ENCODE data around the gene PPP6R1. TPM values are rescaled to one million over a fixed set of nuclear protein-coding genes. Genes with fewer than 3 reads are reported as not detected.
A peak's percentile ranks its signal among the peaks of the same experiment; 100 is the strongest.

PPP6R1 gene
- polyA plus RNA-seq, 6 donors from 2014 or later: 21.4 to 81.1 (median 41.1) TPM

DNA sequence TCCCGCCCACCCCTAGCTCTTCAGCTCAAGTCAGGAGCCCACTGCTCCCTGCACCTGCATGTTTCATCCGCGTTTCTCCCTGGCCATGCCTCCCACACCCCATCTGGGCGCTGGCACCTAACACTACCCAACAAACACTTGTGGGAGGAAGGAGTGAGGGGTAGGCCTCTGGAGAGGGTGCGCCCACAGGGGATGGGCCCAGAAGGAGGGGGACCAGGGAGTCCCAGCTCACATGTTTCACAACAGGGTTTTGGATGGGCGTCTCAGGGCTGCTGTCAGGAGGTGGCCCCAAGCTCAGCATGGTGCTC lies 18.1 kb downstream of the PPP6R1 start:
- no peak for DNase-seq
- ATAC-seq (ENCODE audit: low read depth in 2 of 2): no peak
- H3K27ac Mint-ChIP-seq: no peak overlapping the region
- H3K4me3 Mint-ChIP-seq: peak overlapping the region in 2 of 8 donors; percentile 8 to 15
- no peaks in the 10 kb centered on the region for H3K9me3 Mint-ChIP-seq
- H3K4me1 Mint-ChIP-seq: peaks cover 4 to 6% (median 5%) of the 10 kb centered on the region in 3 donors
- H3K36me3 Mint-ChIP-seq: peaks cover 6 to 28% of the 10 kb centered on the region in 2 donors
- H3K27me3 Mint-ChIP-seq: no peaks in the 10 kb centered on the region

DNA sequence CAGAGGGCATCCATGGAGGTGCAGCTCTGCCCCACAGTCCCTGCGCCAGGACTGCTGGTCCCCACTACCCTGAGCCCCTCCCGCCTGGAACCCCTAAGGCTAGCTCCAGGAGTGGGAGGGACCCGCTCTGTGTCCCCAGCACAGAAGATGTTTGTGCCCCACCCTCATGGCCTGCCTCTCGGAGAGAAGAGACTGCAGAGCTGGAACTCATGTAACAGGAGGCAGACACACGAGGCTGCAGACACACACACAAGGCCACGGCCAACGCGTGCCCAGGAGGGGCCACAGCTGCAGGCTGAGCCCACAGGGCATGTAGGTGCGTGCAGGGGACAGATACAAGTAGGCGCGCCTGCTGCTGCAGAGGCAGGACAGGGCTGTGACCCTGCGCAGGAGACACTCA lies 19.8 kb downstream of the PPP6R1 start:
- H3K4me1 Mint-ChIP-seq: peaks cover 4 to 16% (median 4%) of the 10 kb centered on the region in 3 donors
- no peak overlapping the region for H3K4me3 Mint-ChIP-seq
- no peak for DNase-seq
- H3K9me3 Mint-ChIP-seq: no peaks in the 10 kb centered on the region
- H3K27me3 Mint-ChIP-seq: no peaks in the 10 kb centered on the region
- H3K36me3 Mint-ChIP-seq: peaks cover 13 to 35% of the 10 kb centered on the region in 2 donors
- H3K27ac Mint-ChIP-seq: no peak overlapping the region
- ATAC-seq (ENCODE audit: low read depth in 2 of 2): no peak

DNA sequence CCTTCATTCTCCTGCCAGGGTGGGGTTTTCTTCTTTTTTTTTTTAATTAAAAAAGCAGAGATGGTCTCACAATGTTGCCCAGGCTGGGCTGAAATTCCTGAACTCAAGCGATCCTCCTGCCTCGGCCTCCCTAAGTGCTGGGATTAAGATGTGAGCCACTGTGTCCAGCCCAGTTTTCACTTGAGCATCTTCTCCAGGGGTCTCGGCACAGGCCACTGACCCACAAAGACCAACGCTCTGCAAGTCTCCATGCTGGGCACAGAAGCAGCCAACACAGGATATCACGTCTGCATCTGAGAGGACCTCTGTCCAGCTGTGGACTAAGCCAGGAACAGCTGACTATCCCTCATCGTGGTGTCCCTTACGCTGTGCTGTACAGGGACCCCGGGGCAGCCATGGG lies 20.8 kb downstream of the PPP6R1 start:
- H3K4me3 Mint-ChIP-seq: no peak overlapping the region
- peaks cover 4 to 16% (median 4%) of the 10 kb centered on the region in 3 donors for H3K4me1 Mint-ChIP-seq
- H3K27ac Mint-ChIP-seq: no peak overlapping the region
- ATAC-seq (ENCODE audit: low read depth in 2 of 2): no peak
- no peak for DNase-seq
- H3K9me3 Mint-ChIP-seq: no peaks in the 10 kb centered on the region
- H3K36me3 Mint-ChIP-seq: peaks cover 13 to 32% of the 10 kb centered on the region in 2 donors
- H3K27me3 Mint-ChIP-seq: no peaks in the 10 kb centered on the region

DNA sequence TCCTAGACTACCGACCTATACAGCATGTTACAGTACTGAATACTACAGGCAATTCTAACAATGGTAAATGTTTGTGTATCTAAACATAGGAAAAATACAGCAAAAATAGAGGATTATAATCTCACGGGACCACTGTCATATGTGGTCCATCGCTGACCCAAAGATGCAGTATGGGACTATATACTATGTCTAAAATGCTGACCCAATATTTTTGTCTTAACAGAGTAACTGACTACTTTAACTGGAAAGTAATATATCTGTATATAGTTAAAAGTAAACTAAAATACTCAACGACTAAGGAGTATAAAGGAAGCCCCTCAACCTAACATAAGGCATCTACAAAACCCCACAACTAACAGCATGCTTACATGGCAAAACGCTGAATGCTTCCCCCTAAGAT lies 25.8 kb downstream of the PPP6R1 start:
- no peak for DNase-seq
- H3K27ac Mint-ChIP-seq: no peak overlapping the region
- ATAC-seq (ENCODE audit: low read depth in 2 of 2): no peak
- H3K36me3 Mint-ChIP-seq: peaks cover 13 to 26% of the 10 kb centered on the region in 2 donors
- H3K4me3 Mint-ChIP-seq: no peak overlapping the region
- H3K27me3 Mint-ChIP-seq: no peaks in the 10 kb centered on the region
- H3K4me1 Mint-ChIP-seq: peaks cover 0 to 18% (median 8%) of the 10 kb centered on the region in 3 donors
- no peaks in the 10 kb centered on the region for H3K9me3 Mint-ChIP-seq

DNA sequence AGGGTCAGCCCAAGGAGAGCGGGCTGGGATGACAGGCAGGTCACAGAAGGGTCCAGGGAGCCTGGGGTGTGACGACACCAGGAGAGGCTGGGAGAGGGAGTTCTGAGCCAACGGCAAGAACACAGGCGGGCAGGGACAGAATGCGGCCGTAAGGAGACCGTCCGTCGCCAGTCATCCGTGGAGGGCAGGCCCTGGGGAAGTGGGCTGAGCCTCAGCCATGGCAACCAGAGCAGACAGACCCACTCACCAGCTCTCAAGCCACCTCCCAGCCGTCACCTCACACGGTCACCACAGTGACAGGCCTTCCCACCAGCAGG lies 26.6 kb downstream of the PPP6R1 start:
- peaks cover 0 to 22% (median 8%) of the 10 kb centered on the region in 3 donors for H3K4me1 Mint-ChIP-seq
- ATAC-seq (ENCODE audit: low read depth in 2 of 2): no peak
- peaks cover 9 to 23% of the 10 kb centered on the region in 2 donors for H3K36me3 Mint-ChIP-seq
- DNase-seq: no peak
- no peaks in the 10 kb centered on the region for H3K9me3 Mint-ChIP-seq
- H3K27ac Mint-ChIP-seq: no peak overlapping the region
- H3K4me3 Mint-ChIP-seq: no peak overlapping the region
- no peaks in the 10 kb centered on the region for H3K27me3 Mint-ChIP-seq

DNA sequence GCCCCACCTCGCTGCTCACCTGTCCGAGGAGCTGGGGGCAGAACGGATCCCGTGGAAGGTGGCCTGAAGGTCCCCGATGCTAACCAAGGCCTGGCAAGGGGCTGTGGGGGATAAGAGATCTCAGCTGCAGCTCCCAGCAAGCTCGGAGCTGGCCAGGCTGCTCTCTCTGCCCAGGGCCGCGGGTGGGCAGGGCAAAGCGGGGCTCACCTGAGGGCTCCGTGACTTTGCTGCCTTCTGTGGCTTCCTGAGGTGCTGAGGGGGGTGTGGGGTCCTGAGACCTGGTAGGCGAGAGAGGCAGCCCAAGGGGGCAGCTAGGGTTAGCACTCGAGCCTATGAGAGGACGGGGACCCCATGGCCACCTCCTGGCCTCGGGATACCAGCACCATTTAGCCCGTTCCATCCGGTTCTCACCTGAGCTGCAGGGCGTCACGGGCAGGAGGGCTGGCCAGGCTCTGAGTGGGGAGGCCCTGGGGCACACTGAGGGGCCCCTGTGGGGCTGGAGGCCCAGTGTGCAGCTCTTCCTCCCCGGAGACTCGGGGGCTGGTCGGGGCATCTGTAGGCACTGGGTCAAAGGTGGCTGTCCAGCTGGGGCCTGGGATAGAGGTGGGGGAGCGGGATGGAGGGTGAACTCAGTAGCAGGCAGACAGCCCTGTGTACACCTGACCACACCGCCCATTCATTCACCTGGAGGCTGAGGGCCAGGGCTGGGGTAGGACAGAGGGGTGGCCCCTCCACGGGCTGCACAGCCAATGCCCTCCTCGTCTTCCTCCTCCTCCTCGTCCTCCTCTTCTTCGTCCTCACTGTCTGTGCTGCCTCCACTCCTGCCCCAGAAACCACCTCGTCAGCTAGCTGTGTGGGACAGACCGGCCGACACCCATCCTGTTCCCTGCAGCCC lies 27.2 kb downstream of the PPP6R1 start:
- peak overlapping the region in 1 of 8 donors; percentile 35 for H3K4me3 Mint-ChIP-seq
- no peaks in the 10 kb centered on the region for H3K27me3 Mint-ChIP-seq
- H3K9me3 Mint-ChIP-seq: no peaks in the 10 kb centered on the region
- DNase-seq (no peak), ATAC-seq (ENCODE audit: low read depth in 2 of 2) (no peak)
- peaks cover 6 to 17% of the 10 kb centered on the region in 2 donors for H3K36me3 Mint-ChIP-seq
- peak overlapping the region in 1 of 6 donors; percentile 42 for H3K27ac Mint-ChIP-seq
- peaks cover 0 to 20% (median 8%) of the 10 kb centered on the region in 3 donors for H3K4me1 Mint-ChIP-seq

DNA sequence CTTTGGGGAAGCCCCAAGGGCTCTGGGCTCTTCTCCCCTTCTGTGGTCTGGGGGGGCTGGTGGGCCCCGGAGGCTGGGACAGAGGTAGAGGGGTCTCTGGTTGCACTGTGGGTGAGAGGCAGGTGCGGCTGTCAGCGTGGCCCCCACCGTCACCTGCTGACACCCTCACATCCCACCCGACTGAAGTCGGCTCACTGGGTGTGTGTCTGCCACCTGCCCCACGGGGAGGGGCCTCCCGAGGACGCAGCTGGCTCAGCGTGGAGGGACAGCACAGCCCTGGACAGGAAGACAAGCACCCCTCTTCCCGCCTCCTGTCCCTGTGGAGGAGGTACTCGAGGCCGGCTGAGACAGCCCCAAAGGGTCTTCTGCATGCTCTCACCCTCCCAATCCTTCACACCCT lies 28.0 kb downstream of the PPP6R1 start:
- Mint-ChIP-seq H3K9me3 (no peaks in the 10 kb centered on the region), H3K36me3 (peaks cover 6 to 14% of the 10 kb centered on the region in 2 donors)

DNA sequence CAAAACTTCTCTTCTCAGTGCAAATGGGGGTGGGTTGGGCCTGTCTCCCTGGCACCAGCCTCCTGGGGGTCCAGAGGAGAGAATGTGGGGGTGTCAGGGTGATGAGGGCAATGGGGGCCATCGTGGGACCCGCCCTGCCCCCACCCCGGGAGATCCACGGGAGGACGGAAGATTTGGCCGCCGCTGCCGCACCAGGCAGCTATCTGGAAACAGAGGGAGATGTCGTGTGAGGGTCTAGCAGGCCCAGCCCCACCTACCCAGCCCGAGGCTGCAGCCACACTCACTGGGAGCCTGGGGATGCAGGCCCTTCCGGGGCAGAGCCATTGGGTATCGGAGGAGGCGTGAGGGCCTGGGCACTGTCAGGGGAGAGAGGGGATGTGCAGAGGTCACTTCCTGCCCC lies 28.5 kb downstream of the PPP6R1 start:
- no peaks in the 10 kb centered on the region for H3K27me3 Mint-ChIP-seq
- no peak for ATAC-seq (ENCODE audit: low read depth in 2 of 2)
- peaks cover 6 to 14% of the 10 kb centered on the region in 2 donors for H3K36me3 Mint-ChIP-seq
- H3K4me1 Mint-ChIP-seq: peaks cover 5 to 25% (median 16%) of the 10 kb centered on the region in 3 donors
- DNase-seq: no peak
- H3K4me3 Mint-ChIP-seq: no peak overlapping the region
- H3K27ac Mint-ChIP-seq: peak overlapping the region in 2 of 6 donors; percentile 59 to 65
- no peaks in the 10 kb centered on the region for H3K9me3 Mint-ChIP-seq

More for the DNA sequence above, 28.0 kb downstream of the PPP6R1 start:
- no peak overlapping the region for H3K27ac Mint-ChIP-seq
- no peak overlapping the region for H3K4me3 Mint-ChIP-seq
- DNase-seq (no peak), ATAC-seq (ENCODE audit: low read depth in 2 of 2) (no peak)
- H3K27me3 Mint-ChIP-seq: no peaks in the 10 kb centered on the region
- peaks cover under 1 to 20% (median 12%) of the 10 kb centered on the region in 3 donors for H3K4me1 Mint-ChIP-seq

DNA sequence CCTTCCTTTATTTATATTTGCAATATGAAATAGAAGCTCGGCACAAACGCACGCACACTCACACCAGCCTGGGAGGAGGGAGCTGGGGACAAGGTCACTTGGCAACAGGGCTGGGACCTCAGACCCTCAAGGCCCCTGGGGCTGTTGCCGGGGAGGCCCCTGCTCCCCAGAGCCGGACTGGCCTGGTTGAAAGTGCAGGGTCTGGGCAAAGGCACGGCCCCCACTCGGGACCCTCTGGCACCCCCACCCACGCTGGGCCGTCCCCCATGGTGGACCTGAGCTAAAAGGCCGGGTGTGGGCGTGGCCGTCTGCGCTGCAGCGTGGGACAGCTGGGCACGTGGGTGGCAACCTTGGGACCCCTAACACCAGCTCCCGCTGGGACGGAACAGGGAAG lies 29.0 kb downstream of the PPP6R1 start:
- Mint-ChIP-seq H3K4me1 (peaks cover 7 to 23% (median 18%) of the 10 kb centered on the region in 3 donors), H3K4me3 (no peak overlapping the region), H3K9me3 (no peaks in the 10 kb centered on the region), H3K36me3 (peaks cover 6 to 9% of the 10 kb centered on the region in 2 donors), H3K27me3 (no peaks in the 10 kb centered on the region), H3K27ac (peak overlapping the region in 1 of 6 donors; percentile 59)
- no peak for DNase-seq
- no peak for ATAC-seq (ENCODE audit: low read depth in 2 of 2)

DNA sequence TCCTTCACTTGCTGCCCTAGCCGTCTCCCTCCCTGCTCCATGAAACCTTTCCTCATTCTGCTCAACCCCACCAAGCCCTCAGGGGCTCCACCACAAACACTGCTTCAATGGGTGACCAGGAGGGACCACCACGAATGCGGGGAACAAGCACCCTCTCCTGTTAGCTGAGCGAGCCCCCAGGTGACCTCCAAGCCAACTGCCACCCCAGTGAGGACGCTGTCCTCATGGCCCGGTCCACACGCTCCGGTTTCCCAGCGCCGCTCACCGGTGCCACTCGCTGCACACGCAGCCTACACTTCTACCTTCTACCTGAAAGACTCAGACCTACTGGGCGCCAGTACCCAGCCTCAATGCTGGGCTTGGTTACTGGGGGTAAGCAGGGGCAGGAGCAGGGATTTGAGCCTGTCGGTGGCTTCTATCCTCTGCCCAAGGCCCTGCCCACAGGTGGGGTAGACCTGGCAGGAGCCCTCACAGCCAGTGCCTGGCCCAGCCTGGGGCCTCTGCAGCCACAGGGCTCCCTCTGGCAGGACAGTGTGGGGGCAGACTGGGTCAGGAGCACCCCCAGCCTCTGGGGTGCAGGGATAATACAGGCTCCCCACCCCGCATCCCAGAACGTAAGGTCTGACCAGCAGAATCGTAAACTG lies 29.6 kb downstream of the PPP6R1 start:
- ATAC-seq (ENCODE audit: low read depth in 2 of 2) (no peak), DNase-seq (no peak)
- no peak overlapping the region for H3K4me3 Mint-ChIP-seq
- H3K9me3 Mint-ChIP-seq: no peaks in the 10 kb centered on the region
- H3K4me1 Mint-ChIP-seq: peaks cover 7 to 18% (median 18%) of the 10 kb centered on the region in 3 donors
- peak overlapping the region in 1 of 6 donors; percentile 65 for H3K27ac Mint-ChIP-seq
- no peaks in the 10 kb centered on the region for H3K27me3 Mint-ChIP-seq
- H3K36me3 Mint-ChIP-seq: peaks cover 3 to 4% of the 10 kb centered on the region in 2 donors

DNA sequence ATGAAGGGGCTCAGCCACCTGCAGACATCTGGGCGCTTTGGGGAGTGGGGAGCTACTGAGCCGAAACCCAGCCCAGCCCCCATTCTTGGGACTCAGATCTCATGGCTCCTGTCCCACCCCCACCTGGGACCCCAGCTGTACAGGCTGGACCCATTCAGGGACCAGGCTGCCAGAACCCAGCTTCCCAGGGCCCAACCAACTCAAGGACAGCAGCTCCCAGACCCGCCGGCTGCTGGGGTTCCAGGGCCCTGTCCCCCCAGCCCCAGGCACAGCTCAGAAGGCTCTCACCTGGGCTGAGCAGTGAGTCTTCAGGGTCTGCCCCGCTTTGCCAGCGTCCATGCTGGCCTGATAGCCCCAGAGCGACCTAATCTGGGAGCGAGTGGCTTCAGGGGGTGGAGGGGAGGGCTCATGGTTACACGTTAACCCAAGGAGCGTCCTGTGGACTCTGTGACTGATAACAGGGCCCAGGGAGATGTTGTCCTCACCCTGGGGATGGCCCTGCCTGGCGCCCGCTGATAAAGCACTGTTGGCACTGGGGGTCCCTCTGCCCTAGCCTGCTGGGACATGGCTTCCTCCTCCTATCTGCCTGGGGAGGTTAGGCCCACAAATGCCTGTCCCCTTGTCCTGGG lies 30.3 kb downstream of the PPP6R1 start, which contains the start of gene TMEM86B:
Gene TMEM86B, minus strand, starts transcription at position 361 of the 629 bp plus-strand sequence. Its CDS starts 22 bp downstream, at position 339.
- DNase-seq: no peak
- no peaks in the 10 kb centered on the region for H3K9me3 Mint-ChIP-seq
- H3K27ac Mint-ChIP-seq: peak within 1 kb of the TSS in 5 of 6 donors; percentile 7 to 89 (median 65)
- H3K4me3 Mint-ChIP-seq: no peak within 1 kb of the TSS
- no peak for ATAC-seq (ENCODE audit: low read depth in 2 of 2)
- no peaks in the 10 kb centered on the region for H3K27me3 Mint-ChIP-seq
- no peaks in the 10 kb centered on the region for H3K36me3 Mint-ChIP-seq
- peaks cover 7 to 20% (median 18%) of the 10 kb centered on the region in 3 donors for H3K4me1 Mint-ChIP-seq

DNA sequence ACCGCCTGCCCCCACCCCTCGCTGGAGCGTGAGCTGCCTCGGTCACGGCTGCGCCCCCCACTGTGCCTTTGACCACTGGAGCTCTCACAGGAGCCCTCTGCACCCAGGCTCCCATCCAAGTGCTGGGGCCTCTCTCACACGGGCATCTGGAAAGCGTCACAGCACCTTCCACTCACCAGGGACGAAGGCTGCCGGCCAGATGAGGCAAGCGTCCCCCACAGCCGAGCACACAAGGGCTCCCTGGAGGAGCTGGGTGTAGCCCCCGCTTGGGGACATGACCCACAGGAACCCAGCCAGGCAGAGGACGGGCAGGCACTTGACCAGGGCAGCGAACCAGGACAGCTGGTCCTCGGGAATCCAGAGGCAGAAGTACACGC lies 30.8 kb downstream of the PPP6R1 start:
- ATAC-seq (ENCODE audit: low read depth in 2 of 2) (no peak), DNase-seq (no peak)
- no peaks in the 10 kb centered on the region for H3K36me3 Mint-ChIP-seq
- no peaks in the 10 kb centered on the region for H3K9me3 Mint-ChIP-seq
- H3K27ac Mint-ChIP-seq: peak overlapping the region in 5 of 6 donors; percentile 7 to 89 (median 60)
- H3K4me3 Mint-ChIP-seq: no peak overlapping the region
- no peaks in the 10 kb centered on the region for H3K27me3 Mint-ChIP-seq
- peaks cover 7 to 22% (median 18%) of the 10 kb centered on the region in 3 donors for H3K4me1 Mint-ChIP-seq

DNA sequence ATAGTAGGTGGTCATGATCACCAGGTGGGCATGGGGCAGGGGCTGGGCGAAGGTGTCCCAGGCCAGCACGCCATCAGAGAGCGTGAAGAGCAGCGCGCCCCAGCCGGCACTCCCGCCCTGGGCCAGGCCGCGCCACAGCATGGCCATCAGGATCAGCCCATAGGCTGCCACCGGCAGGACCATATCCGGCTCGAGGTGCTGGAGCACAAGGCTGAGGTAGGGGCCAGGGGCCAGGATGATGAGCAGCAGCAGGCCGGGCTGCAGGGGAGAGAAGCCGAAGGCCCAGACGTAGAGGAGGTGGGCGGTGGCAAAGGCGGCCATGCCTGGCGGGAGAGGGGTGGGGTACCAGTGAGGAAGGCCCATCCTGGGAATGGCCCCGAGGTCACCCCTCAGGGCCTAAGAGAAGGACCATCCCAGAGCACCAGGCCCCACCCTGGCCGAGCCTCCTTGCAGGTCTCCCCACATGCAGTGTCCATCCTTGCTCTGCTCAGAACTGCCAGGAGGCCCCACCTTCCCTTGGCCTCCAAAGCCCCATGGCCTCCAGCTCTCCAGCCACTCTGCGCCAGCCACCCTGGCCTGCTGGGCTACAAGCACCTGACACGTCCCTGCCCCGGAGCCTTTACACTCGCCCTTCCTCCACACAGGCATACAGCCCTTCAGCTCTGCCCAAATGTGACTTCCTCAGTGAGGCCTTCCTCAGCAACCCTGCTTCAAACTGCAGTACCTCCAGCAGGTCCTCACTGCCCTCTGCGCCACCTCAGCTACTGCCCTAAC lies 31.4 kb downstream of the PPP6R1 start:
- H3K9me3 Mint-ChIP-seq: no peaks in the 10 kb centered on the region
- H3K4me3 Mint-ChIP-seq: no peak overlapping the region
- peak overlapping the region in 3 of 6 donors; percentile 21 to 89 (median 60) for H3K27ac Mint-ChIP-seq
- H3K4me1 Mint-ChIP-seq: peaks cover 7 to 22% (median 18%) of the 10 kb centered on the region in 3 donors
- DNase-seq (no peak), ATAC-seq (ENCODE audit: low read depth in 2 of 2) (no peak)
- no peaks in the 10 kb centered on the region for H3K27me3 Mint-ChIP-seq
- no peaks in the 10 kb centered on the region for H3K36me3 Mint-ChIP-seq
